ENCODE data around the gene RAPGEF3.

DNA sequence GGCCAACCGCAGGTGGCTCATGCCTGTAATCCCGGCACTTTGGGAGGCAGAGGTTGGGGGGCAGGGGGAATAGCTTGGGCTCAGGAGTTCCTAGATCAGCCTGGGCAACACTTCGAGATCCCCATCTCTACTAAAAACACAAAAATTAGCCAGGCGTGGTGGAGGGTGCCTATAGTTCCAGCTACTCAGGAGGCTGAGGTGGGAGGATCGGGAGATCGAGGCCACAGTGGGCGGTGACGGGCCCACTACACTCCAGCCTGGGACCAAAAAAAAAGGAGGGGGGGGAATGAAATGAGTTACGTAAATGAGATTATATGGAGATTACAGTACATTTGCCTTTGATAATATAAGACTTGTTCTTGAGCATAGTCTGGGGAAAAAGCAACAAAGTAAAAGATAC lies 54.0 kb downstream of the RAPGEF3 start:
- TF ChIP-seq JUN (CRISPR knock-in tag; IDR thresholded peaks at IDR 0.05) (no peak), RFX5 (IDR thresholded peaks at IDR 0.05; ENCODE audit: low read depth, low read length) (no peak), TP53 (CRISPR knock-in tag; conservative IDR thresholded peaks at IDR 0.05) (no peak)
- TF ChIP-seq, protein P1, sequence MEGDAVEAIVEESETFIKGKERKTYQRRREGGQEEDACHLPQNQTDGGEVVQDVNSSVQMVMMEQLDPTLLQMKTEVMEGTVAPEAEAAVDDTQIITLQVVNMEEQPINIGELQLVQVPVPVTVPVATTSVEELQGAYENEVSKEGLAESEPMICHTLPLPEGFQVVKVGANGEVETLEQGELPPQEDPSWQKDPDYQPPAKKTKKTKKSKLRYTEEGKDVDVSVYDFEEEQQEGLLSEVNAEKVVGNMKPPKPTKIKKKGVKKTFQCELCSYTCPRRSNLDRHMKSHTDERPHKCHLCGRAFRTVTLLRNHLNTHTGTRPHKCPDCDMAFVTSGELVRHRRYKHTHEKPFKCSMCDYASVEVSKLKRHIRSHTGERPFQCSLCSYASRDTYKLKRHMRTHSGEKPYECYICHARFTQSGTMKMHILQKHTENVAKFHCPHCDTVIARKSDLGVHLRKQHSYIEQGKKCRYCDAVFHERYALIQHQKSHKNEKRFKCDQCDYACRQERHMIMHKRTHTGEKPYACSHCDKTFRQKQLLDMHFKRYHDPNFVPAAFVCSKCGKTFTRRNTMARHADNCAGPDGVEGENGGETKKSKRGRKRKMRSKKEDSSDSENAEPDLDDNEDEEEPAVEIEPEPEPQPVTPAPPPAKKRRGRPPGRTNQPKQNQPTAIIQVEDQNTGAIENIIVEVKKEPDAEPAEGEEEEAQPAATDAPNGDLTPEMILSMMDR (CRISPR knock-in tag; IDR thresholded peaks at IDR 0.05), result no peak
